Occipital lobe (tissue), 2 donors: ENCODE results near the gene DHRS7. TPM values are rescaled to one million over a fixed set of nuclear protein-coding genes. Genes with fewer than 3 reads are reported as not detected.

Experiments
- DNase-seq: peaks from one replicate; lab custom pipeline; 2025; lab: John Stamatoyannopoulos, UW
- total RNA-seq: library from RNA; depleted of rRNA; stranded (reverse); fragments of >200 nt; gene quantifications from one replicate; pipeline ENCODE4 v1.2.3, GENCODE V29; 2014

DHRS7 gene
- total RNA-seq, 1 donor from 2014 or later, result 47.4 TPM

GRCh38 chr14:60184905-60185555, 19.8 kb upstream of the DHRS7 start:
- DNase-seq, result no peak

DNA sequence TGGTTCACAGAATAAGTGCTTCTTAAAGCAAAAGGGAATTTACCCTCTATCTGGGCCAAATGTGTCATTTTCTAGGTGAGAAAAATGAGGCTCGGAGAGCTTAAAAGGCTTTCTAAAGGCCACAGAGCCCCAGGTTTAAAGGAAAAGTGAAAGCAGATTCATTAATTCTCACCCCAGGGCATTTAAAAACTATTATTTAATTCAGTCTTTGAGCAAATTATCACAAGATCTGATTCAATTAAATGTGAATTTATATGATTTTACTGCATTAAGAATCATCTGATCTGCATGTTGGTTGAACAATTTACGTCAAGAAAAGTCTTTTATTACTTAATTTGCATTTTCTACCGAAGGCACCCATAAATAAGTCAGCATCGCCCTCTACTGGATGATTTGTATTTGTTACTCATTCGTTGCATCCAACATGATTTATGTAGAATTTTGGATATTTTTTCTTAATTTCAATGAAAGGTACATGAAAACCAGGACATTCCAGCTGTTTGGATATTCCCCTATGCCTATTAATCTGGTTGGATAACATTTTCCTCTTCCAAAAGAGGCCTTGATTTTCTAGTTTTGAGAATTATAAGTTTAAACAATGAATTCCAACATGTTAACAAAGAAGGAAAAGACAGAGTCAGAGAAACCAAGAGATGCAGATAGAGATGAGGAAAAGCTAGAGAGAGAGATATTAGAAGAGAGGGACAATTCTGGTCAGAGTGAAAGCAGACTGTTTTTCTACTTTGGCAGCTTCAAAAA, 19.1 kb upstream of the DHRS7 start:
- DNase-seq, result no peak

DNA sequence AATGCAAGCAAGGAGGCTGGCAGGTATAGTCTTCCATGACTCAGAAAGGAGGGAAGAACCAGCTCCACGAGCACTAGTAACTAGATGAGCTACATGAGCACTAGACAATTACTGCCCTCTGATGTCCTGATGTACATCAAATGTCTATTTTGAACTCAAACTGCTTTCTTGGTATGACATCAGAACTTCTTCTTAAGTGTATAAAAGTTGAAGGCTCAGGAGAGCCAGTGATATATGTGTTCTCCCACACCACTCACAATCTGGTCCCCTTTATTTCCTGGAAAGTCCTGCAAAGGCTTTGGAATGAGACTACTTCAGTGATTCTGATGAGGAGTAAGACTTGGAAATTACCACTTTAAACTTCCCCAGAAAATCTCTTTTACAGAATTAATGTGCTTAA, 18.5 kb upstream of the DHRS7 start:
- DNase-seq, result no peak

- DNase-seq, result no peak
These were observed 17.9 kb upstream of the DHRS7 start for GRCh38 chr14:60183138-60183537.

DNA sequence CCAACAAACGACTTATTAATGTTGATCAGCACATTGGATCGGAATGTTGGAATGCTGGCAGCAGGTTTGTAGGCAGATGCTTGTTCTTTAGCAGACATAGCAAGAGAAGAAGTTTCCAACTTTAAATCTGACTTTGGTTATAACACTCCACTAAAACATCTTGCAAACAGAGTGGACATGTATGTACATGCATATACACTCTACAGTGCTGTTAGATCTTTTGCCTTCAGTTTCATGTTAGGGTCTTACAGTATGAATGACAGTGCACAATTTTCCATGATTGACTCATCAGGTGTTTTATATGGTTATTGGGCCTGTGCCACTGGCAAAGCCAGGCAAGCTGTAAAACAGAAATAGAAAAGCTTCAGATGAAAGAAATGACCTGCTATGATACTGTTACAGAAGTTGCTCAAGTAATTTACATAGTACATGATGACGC, 14.3 kb upstream of the DHRS7 start:
- no peak for DNase-seq

GRCh38 chr14:60178820-60179219, 13.6 kb upstream of the DHRS7 start:
- no peak for DNase-seq

- no peak for DNase-seq
These were observed 13.0 kb upstream of the DHRS7 start for GRCh38 chr14:60178164-60178563.

DNA sequence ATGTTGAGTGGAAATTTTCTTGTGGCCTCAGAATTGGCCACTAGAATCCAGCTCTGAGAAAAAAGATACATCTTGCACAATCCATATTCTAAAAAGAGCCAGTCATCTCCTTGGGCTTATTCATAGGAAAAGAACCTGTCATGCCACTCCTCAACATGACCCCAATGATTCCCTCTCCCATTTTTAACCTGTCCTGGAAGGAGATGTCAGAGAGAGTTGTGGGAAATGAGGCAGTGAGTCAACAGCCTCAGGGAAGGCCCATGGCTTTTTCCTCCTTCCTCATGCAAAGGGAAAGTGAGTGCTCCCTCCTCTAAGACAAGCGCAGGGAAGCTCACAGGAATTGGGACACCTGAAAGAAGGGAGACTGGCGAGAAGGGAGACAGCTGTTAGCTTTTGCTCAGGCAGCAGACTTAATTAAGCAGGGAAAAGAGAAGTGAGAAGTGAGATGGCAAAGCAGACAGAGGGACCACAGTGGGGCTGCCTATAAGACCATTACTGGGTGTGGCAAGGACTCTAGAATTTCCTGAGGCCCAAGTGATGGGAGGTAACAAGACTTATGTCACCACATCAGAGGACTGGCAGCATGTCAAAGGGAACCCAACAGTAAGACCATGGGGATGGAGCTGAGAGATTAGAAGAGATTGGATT, 10.2 kb upstream of the DHRS7 start:
- no peak for DNase-seq

DNA sequence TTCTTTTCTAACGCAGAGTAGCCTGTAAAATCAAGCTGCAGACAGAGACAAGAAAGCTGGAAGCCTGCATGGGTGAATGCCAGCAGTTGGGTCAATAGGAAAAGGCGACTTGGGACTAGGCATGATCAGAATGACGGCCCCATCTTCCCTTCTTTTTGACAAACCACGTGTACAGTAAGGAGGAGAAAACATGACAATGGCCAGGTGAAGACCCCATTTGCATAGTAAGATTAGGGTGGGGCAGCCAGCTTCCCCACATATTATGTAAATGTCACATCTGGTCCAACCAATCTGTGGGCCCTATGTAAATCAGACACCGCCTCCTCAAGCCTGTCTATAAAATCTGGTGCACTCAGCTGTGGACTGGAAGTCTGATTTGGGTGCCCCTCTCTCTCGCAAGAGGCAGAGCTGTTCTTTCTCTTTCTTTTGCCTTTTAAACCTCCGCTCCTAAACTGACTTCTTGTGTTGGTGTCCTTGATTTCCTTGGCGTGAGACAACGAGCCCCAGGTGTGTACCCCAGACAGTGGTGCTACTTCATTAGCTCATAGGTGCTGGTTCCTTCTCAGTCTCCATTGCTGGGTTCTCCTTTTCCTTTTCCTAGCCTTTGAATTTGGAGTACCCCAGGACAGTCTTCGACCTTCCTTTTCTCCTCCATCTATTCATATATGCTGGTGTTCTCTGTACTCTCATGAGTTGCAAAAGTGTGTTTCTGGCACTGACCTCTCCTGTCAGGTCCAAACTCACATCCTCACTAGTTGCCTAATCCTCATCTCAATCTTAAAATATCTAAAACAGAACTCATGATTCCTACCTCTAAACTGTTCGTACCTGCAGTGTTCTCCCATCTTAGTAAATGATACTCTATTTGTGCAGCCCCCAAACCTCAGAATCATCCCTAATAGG, 9.4 kb upstream of the DHRS7 start:
- no peak for DNase-seq

DNA sequence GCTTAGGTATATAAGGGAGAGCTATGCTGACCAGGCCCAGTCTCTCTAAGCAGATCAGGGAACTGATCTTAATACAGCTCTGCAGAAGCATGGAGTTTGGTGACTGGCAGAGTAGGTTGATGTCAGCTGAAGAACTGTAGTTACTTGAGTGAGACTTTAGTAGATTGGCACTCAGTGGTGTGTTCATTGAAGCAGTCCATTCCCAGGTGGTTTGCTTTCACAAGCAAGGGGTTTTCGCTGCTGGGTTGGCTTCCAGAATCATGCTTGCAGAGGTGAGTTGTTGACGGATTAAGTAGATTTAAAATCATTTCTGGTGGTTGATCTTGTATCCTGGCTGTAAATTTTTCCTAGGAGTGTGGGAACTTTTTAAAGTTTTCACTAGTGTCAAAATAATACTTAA, 6.5 kb upstream of the DHRS7 start:
- no peak for DNase-seq

- DNase-seq, result no peak
These were observed 5.8 kb upstream of the DHRS7 start for GRCh38 chr14:60170948-60171347.

DNA sequence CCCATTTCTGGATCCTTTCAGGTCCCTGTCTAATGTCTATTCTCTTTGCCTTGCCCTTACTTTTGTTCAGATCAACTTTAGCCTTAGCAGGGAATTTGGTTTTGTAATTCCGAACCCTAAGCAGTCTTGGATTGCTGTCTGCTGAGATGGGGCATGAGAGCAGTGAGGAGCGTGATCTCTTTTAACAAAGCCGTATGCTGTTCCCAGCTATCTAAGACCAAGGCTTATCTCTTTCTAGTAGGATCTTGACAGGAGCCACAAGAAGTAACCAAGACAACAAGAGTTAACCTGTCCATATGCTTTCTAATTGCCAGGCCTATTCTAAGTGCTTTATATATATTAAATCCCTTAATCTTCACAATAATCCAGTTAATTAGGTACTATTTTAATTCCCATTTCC, 4.5 kb upstream of the DHRS7 start:
- DNase-seq, result no peak

GRCh38 chr14:60166142-60166541, 944 bp upstream of the DHRS7 start:
- DNase-seq, result no peak

- DNase-seq, result no peak
These were observed 314 bp upstream of the DHRS7 start for GRCh38 chr14:60165547-60165876.

GRCh38 chr14:60164404-60164711, 840 bp downstream of the DHRS7 start:
- DNase-seq, result no peak

DNA sequence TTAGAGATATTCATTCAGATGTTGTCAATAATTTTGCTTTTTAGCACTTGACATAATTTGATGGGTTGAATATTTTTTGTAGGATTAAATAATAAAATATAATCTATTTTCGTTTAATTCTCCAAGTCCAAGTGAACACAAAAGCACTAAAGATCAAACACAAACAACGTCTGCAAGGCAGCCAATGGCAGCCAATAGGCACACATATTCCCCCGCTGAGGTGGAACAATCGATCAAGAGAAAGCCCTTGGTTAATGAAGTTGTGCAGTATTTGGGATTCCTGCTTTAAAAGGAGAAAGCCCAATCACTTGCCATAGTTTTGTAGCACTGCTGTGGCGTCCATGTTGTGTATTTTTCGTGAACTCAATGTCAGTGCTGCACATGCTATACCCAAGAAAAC, 1.5 kb downstream of the DHRS7 start:
- DNase-seq, result no peak

- no peak for DNase-seq
These were observed 3.7 kb downstream of the DHRS7 start for GRCh38 chr14:60161196-60162107.

- no peak for DNase-seq
These were observed 4.8 kb downstream of the DHRS7 start for GRCh38 chr14:60160422-60160821.

DNA sequence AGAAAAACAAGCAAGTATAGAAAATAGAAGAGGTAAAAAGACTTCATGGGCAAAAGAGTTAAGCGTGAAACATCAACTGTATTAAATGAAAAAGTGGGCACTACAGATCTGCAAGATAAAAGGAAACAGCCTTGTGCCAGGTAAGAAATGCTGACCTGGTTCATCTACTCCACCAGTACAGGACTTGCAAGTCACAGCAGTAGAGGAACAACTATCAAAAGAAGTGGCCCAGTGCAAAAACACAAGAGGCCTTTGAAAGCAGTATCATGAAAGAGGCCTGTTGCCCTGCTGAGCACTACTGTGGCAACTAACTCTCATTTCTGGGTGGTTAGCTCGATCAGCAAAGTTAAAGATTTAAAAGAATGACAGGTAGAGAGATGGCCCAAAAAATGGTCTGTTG, 10.5 kb downstream of the DHRS7 start:
- no peak for DNase-seq

- DNase-seq, result no peak
These were observed 11.2 kb downstream of the DHRS7 start for GRCh38 chr14:60153991-60154390.

GRCh38 chr14:60151715-60152114, 13.5 kb downstream of the DHRS7 start:
- peak; percentile 47 for DNase-seq
